Fibroblast of pulmonary artery (primary cell): Measurements from ENCODE around the gene ANTXR1.
A peak's percentile ranks its signal among the peaks of the same experiment; 100 is the strongest.

ENCODE experiments used
- DNase-seq: peaks from one replicate; pipeline ENCODE4 v3.0.0-alpha.2; 2010; ENCODE audit warnings: low read depth
- H3K4me3 ChIP-seq: replicated peaks from 2 replicates; pipeline ENCODE4 v1.5.1; 2011; ENCODE audit warnings: low read depth, mild to moderate bottlenecking, control low read depth, low read length, moderate library complexity
- CTCF ChIP-seq: IDR thresholded peaks from 2 replicates; pipeline ENCODE4 v1.5.1; 2011; ENCODE audit warnings: mild to moderate bottlenecking, control low read depth, low read length, inconsistent platforms; ENCODE audit errors: missing control alignments

The ANTXR1 gene

GRCh38 chr2:69013142-69013839 is at the start of gene ANTXR1:
Gene ANTXR1, plus strand, starts transcription at chr2:69013179. Its CDS starts 321 bp downstream, at chr2:69013500.
- DNase-seq = peak; percentile 85
- H3K4me3 ChIP-seq = peak within 1 kb of the TSS; percentile 95
- TF ChIP-seq CTCF = no peak

DNA sequence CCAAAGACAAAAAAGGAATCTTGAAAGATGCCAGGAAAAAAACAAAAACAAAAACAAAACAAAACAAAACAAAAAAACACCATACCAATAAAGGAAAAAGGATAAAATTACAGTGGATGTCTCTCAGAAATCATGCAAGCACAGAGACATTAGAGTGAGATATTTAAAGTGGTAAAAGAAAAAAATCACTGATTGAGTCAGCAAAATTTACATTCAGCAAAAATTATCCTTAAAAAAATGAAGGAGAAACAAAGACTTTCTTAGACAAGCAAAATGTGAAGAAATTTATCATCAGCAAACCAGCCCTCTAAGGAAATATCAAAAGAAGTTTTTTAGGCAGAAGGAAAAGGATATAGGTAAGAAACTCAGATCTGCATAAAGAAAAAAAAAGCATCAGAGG is 48.7 kb upstream of the ANTXR1 start:
- TF ChIP-seq CTCF = no peak
- no peak for DNase-seq
- no peak overlapping the region for H3K4me3 ChIP-seq

GRCh38 chr2:68968221-68968620 is 44.8 kb upstream of the ANTXR1 start:
- no peak for DNase-seq
- TF ChIP-seq CTCF = no peak

GRCh38 chr2:68969736-68970490 is 43.1 kb upstream of the ANTXR1 start:
- TF ChIP-seq CTCF = no peak
- no peak overlapping the region for H3K4me3 ChIP-seq
- no peak for DNase-seq

More at GRCh38 chr2:68968221-68968620, 44.8 kb upstream of the ANTXR1 start:
- no peak overlapping the region for H3K4me3 ChIP-seq

DNA sequence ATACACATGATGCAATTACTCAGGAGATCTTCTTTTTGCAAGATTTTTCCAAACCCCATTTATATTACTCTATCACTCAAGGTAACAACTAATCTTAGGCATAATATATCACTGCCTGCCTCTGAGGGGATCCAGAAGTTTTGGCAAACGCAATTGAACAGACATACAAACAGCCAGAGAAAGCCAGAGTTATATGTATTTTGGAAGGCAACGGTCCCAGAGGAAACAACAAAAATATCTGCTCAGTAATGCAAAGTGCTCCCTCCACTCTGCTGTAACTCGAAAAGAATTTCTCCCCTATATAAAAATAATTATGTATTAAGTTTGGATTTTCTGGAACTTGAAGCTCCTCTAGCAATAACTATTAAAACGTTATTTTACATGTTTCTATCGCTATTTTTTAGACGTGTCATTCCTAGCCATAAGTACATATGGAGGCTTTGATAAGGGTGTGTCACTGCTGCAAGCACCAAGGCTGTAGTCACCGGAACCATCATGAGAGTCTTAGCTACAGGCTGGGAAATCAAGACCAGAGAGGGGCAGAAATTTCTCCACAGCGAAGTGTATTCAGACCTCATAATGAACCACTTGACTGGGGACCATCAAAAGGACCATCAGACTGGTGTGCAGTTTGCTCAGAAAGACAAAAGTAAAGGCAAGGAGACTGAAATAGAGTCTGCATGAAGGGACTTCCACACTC is 42.3 kb upstream of the ANTXR1 start:
- TF ChIP-seq CTCF = no peak
- peak; percentile 6 for DNase-seq
- no peak overlapping the region for H3K4me3 ChIP-seq

DNA sequence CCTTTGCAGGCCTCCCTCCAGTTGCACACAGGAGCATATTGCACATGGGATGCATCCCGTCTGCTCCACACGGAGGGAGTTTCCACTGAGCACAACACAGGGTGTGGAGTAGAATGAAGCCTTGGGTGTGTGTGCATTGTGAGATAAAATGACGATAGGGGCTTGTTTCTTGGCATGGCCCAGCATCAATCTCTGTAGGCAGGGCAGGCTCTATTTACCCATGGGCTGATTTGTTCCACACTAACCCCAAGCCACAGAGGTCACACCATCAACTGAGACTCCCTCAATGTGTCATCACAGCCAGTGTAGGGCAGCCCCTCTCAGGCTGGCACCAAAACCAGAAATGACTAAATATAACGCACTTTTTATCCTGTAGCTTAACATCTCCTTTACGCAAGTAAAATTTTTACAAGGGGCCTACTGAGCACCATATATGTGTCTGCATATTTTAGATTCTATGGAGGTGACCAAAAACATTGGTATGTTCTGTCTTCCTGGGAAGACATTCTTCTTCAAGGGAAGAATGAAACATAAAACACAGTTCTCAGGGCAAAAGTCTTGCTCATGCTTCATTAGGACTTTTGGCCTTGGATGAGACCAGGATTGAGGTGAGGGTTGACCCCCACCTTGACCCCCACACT is 41.3 kb upstream of the ANTXR1 start:
- no peak overlapping the region for H3K4me3 ChIP-seq
- peak; percentile 94 for DNase-seq
- TF ChIP-seq CTCF = no peak
